ENCODE data around the gene NSUN7.

Gene NSUN7

DNA sequence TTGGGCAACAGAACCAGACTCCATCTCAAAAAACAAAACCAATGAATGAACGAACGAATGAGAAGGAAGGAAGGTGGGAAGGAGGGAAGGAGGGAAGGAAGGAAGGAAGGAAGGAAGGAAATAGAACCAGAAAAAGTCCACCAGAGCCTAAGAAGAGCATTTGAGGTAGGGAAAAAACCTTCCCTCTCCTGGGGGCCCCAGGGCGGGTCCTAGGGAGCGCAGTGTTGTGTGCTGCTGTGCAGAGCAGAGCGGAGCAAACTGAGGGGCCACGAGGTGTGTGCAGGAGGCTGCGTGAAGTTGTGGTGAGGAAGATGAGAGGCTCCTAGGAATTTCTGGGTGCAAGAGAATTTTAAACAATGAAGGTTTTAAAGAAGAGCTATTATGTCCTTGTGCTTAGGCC, 16.0 kb upstream of the NSUN7 start:
- in situ Hi-C loops (cut with HindIII; ENCODE audit: low sequenced_read_pairs) = no loop called here

DNA sequence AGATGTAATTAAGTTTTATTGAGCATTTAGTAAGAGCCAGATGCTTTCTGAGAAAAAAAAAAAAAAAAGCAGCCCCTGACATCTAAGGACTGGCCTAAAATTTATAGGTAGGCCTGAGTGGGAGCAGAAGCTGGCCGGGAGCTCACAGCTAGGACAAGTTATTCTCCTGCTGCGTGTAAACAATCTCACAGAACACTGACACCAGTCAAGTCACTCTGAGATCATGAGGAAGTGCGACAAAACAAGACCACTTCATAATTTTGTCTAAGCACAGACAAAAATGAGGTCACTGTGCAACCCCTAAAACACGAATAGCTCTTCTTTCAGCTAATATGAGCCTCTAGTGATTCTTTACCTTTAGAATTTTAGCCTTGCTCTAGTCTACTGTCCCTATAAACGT, 15.3 kb upstream of the NSUN7 start:
- in situ Hi-C loops (cut with HindIII; ENCODE audit: low sequenced_read_pairs) = no loop called here

DNA sequence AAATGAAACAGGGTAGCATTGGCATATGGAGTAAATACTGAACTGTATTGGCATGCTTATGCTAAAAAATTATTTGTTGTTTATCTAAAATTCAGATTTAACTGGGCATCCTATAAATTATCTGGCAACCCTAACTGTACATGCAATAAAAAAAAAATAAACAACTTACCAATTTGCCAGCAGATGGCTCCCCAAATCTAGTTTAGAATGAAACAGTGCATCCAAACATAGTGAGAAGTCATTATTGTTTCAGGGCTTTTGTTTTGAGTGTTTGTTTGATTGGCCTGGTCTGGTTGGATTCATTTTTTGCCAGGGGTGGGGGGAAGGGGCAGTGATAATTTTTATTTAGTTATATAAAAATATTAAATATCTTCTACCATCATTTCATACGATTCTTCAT, 12.8 kb upstream of the NSUN7 start:
- in situ Hi-C loops (cut with HindIII; ENCODE audit: low sequenced_read_pairs) = no loop called here

DNA sequence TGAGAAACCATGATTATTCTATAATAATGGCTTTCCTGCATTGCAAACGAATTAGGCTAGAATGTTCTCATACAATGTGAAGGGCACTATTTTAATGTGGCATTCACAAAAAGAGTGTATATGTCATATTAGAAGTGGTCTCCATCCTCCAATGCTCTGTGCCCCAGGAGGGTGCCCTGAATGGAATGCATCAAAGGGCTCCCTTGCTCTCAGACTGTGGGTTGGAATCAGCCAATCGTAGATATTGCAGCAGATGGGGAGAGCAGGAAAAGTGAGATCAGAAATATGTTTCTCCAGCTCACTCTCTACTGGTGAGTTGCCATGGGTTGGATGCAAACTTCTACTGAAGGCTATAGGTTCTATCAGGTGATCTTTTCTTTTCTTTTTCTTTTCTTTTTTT, 11.9 kb upstream of the NSUN7 start:
- in situ Hi-C loops (cut with HindIII; ENCODE audit: low sequenced_read_pairs) = no loop called here

DNA sequence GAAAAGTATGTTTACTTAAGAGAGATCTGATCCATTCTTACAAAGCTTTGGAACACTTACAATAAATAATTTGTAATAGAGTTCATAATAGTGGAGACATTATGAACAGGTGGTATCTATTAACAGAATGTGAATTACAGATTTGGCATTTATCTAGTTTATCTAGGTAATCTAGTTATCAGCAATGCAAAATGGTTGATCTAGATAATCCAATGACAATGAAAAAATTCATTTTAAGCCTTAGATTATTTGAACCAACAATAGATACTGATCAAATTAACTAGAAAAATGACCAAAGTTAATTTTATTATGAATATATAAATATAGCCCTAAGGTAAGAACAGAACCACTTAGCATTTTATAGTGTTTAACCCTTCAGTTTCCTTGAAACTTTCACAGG, 10.4 kb upstream of the NSUN7 start:
- in situ Hi-C loops (cut with HindIII; ENCODE audit: low sequenced_read_pairs) = no loop called here

DNA sequence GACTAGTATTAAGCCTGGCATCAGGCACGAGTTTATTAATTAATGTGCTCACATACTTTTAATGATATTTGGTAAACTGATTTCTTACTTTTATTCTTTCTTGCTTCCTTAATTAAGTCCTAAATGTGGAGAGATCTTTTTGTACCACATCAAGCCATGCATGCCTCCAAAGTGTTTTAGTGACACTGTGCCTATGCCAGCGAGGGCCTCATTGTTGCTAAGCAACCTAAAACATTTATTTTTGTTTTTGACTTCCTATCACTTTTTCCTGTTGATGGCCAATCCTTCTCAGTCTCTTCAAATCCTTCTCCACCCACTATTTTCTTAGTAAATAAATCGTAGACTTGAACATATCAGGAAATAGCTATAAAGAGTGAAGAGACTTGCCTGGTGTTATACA, 5.5 kb upstream of the NSUN7 start:
- in situ Hi-C loops (cut with HindIII; ENCODE audit: low sequenced_read_pairs) = no loop called here

DNA sequence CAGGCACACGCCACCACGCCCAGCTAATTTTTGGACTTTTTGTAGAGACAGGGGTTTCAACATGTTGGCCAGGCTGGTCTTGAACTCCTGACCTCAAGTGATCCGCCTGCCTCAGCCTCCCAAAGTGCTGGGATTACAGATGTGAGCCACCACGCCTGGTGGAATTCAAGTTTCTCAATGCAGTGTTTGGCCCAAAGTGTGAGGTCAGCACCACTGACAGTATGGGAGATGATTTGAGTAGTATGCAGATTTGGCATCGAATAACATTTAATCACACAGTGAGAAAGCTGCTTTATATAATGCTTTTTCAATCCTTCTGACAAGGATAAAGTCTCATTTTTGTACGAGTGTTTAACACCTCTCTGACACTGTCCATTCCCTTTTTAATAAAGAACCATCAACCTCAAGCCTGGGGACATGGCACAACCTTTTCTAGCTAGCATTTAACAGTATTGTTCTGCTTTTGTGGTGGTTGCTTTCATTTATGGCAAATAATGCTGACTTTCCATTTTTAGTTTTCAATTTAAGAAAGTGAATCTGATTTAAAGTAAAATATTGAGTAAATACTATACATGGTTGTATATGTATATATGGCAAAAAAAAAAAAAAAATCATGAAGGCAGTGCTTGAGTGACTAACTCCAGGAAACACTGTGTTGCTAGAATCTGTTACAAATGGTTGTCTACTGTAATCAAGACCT, 4.3 kb upstream of the NSUN7 start:
- in situ Hi-C loops (cut with HindIII; ENCODE audit: low sequenced_read_pairs) = no loop called here

DNA sequence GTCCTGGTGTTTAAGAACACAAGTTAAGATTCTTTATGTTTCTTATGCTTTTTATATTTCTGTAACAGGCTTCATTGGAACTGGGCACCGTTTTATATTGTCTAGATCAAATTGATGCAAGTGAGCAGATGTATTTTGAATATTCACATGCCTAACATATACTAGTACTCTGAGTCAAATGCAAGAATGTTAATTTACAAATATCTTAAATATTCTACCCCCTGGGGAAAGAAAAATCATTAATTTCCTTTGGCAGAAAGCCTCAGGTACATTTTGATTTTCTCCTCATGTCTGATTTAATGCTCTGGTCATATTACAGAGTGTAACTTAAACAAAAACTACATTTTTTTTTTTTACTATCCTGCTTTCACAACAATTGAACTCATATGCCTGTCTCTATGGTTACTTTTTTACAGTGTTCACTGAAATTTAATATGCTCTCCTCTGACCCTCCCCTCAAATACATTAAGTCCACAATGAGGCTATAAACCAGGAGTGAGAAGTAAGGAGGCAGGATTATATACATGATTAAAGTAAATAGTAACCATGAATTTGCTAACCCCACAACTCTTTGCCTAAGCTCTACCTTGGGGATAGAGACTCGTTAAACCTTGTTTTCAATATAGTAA, 2.4 kb upstream of the NSUN7 start:
- in situ Hi-C loops (cut with HindIII; ENCODE audit: low sequenced_read_pairs) = no loop called here

DNA sequence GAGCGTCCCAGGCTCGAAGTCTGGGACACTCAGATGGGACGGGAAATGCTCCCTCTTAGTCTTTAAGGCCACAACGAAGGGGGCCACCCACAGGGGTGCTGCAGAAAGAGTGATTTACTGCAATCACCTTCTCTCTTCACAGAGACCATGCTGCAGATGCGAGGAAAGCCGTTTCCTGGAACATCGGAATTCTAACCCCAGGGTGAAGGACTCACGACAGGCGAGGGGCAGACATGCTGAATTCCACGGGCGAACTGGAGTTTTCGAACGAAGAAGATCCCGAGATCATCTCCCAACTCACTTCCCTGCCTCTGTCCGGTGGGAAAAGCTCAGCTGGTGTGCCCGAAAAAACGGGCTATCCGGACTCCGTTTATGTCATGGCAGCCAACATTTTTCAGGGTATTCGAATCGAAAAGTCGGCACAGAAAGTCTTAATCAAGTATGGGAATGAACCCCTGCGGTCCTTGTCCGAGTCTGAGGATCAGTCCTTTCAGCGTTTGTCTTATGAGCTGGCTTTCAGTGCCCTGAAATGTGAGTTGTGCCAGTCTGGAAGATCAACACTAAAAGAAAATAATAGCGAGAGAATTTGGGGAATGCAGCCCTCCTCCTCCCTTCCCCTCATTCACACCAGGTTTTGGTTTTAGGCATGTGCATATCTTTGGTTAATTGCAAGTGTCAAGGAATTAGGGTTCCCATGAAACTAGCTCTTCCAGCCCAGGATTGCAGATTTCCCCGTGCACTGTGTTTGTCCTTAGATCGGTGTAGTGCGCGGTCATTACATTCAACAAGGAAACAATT, 905 bp downstream of the NSUN7 start:
- in situ Hi-C loops (cut with HindIII; ENCODE audit: low sequenced_read_pairs) = no loop called here

DNA sequence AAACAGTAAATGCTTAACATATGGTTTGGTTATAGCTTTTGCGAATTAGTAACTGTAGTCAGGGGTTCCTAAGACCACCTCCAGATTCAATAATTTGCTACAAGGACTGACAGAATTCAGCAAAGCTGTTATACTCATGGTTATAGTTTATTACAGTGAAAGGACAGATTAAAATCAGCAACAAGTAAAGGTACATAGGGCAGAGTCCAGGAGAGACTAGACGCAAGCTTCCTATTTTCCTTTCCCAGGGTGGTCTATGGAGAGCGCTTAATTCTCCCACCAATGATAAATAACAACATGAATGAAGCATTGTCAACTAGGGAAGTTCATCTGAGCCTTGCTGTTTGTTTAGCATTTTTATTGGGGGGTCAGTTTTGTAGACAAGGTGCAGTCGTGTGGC, 5.9 kb downstream of the NSUN7 start:
- in situ Hi-C loops (cut with HindIII; ENCODE audit: low sequenced_read_pairs) = loop anchor here (5.0 kb wide), 1 partner anchor 63 kb away; no protein-coding TSS in a partner anchor

DNA sequence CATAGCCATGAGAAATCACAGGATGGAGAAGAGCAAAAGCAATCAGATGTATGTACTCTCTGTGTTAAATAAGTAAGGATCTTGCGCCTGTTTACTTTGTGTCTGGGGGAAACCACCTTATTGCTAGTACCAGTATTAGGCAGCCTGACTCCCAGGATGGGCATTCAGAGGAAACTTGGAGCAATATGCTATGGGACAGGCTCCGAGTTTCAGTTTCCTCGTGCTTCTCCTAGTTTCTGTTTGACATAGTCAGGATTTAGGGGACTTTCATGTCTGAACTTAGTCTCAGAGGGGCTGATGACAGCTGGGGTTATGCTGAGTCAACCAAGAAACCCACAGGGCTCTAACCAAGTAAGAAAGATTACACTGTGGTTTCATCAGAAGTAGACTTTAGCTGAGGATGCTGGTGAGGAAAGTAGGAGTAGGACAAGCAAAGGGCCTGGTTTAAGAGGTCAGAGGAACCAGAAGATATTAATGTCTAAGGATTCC, 13.5 kb downstream of the NSUN7 start:
- in situ Hi-C loops (cut with HindIII; ENCODE audit: low sequenced_read_pairs) = no loop called here

DNA sequence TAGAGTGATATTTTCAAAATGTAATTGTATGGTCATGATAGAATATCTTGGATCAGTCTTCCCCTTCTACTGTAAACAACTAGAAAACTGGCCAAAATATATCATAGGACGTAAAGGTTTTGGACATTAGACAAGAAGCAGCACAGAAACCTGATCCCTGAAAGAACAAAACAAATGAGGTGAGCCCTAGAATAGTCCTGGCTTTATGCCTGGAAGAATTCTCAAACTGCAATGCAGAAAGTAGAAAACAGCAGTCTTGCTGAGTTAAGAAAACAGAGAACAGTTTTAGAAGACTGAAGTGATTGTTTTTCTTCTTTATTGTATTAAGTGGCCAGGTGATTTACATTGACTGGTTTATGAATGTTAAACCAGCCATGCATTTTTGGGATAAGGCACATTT, 19.5 kb downstream of the NSUN7 start:
- in situ Hi-C loops (cut with HindIII; ENCODE audit: low sequenced_read_pairs) = no loop called here

DNA sequence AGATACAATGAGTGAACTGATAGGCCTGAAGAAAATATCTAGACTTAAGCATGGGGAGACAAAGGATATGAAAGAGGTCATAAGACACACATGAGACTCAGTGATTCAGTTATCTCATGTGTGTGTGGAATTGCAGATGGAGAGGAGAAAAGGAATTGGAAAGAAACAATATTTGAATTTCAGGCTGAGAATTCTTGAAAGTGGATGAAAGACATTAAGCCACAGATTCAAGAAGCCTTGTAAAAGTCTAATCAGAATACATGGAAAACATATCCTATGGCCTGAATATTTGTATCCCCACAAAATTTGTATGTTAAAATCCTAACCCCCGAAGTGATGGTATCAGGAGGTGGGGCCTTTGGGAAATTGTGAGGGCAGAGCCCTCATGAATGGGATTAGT, 28.3 kb downstream of the NSUN7 start:
- in situ Hi-C loops (cut with HindIII; ENCODE audit: low sequenced_read_pairs) = no loop called here

DNA sequence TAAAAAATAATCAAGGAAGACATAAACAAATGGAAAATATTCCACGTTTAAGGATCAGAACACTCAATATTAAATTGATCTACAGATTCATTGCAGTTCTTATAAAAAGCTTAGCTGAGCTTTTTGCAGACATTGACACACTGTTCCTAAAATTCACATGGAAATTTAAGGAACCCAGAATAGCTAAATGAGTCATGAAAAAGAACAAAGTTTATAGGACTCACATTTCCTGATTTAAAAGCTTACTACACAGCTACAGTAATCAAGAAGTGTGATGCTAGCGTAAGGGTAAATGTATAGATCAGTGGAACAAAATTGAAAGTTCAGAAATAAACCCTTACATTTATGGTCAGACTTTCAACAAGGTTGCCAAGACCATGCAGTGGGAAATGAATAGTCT, 33.1 kb downstream of the NSUN7 start:
- in situ Hi-C loops (cut with HindIII; ENCODE audit: low sequenced_read_pairs) = loop anchor here (5.0 kb wide), 1 partner anchor 59 kb away; no protein-coding TSS in a partner anchor

DNA sequence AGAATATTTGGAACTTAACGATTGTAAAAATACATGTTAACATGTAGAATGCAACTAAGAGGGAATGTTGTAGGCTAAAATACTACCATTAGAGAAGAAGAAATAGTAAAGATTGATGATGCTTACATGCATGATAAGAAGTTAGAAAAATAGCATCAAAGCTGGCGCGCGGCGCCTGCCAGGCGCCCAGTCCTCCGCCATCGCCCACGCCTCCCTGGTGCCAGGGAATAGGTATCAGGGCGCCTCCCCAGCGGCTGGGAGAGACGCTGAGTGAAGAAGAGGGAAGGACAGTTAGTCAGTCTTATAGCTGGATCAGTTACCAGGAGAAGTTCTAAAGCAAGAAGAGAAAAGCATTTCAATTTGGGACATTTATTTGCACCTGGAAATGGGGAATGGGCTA, 36.0 kb downstream of the NSUN7 start:
- in situ Hi-C loops (cut with HindIII; ENCODE audit: low sequenced_read_pairs) = no loop called here

DNA sequence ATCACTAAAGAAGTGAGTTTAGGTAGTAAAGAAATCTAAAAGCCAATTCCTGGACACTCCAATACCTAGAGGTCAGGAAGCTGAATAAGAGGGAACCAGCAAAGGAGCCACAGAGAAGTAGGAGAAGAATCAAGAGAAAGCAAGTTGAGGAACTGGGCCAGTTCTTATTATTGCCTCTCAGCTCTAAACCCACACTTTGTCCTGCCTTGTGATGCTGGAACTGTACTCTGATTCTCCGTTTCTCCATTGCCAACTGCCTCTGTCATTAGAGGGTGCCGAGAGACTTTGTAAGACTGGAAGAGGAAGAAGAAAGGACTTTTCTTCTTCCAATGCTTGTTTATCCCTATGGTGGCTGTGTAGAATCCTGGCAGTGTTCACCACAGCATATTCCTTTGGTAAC, 38.6 kb downstream of the NSUN7 start:
- in situ Hi-C loops (cut with HindIII; ENCODE audit: low sequenced_read_pairs) = no loop called here

DNA sequence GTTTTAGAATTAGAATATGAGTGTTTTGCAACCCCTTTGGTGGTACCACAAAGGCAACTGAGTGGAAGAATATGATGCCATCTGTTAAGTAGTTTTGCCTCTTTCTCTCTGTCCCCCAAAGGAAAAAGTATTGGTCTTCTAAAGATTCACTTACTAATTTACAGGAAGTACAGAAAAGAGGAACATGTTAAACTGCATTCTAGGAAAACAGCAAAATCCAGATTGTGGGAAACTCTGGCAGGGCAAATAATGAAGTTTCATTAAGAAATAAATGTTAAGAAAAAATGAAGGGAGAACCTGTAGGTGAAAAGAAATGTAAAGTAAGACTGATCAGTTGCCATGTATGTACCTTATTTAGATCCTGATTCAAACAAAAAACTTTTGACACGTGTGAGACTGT, 39.3 kb downstream of the NSUN7 start:
- in situ Hi-C loops (cut with HindIII; ENCODE audit: low sequenced_read_pairs) = no loop called here

DNA sequence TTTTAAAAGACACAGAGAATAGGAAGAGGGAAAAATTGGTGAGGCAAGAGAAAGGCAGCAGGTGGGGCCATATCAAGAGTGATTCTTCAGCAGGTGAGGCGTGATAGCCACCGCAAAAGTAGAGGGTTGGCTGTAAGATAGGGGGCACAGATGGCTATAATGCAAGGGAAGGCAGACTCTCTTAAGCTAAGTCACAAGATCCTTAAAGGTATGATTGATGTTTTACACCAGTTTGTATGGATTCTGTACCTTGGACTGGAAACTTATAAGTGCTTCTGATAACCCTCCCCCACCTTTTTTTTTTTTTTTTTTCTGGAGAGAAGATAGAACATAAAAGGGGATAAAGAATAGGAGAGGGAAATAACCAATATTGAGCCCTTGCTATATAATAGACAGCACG, 40.0 kb downstream of the NSUN7 start:
- in situ Hi-C loops (cut with HindIII; ENCODE audit: low sequenced_read_pairs) = no loop called here

DNA sequence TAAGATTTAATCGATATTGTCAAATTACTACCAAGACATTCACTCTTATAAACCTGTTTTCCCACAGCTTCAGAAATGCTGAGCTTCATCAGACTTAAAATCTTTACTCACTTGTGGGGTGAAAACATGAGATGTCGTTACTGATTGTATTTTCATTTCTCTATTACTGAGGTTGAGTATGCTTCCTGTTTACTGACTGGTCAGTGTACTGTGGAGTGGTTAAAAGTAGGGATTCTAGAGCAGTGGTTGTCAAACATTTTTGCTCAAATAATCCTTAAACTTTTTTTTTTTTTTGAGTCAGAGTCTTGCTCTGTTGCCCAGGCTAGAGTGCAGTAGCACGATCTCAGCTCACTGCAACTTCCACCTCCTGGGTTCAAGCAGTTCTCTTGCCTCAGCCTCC, 50.3 kb downstream of the NSUN7 start:
- in situ Hi-C loops (cut with HindIII; ENCODE audit: low sequenced_read_pairs) = no loop called here

DNA sequence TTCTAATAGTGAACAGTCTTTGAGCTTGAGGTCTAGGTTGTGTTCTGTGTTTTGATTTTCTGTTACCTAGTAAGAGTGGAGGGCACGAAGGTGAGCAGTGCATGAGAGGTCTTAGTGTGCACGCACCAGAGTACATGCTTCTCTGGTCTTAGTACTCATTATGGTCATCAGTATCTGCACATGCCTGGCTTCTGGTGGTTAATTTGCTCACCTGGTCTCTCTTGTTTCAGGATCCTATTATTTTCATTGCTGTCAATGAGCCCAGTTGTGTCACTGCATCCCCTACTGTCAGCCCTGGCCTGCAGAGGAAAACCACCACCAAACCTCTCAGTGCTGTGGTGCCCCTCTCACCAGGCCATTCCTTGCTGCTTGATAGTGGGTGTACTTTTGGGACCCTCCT, 54.8 kb downstream of the NSUN7 start:
- in situ Hi-C loops (cut with HindIII; ENCODE audit: low sequenced_read_pairs) = no loop called here

DNA sequence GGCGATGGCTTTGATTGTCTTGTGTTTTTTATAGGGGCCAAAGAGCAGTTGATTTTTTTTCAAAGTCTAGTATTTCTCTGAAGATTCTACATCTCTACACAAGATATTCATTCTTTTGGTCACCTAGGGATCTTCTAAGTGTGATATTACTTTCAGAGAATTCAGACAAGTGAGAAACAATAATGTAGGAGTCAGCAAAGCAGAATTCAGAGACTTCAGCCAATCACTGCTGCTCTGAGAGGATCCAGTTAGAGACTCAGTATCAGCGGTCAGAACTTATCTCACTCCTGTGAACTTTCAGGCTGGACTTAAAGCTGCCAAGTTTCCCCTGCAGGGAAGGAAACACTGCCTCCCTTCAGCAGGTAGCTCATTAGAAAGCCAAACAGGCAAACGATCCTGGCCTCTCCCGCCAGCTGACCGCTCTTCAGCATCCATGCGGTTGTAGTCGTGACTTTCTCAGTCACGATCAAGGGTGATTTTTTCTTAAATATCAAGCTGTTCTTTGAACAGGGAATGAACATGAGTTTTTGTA, 59.2 kb downstream of the NSUN7 start:
- in situ Hi-C loops (cut with HindIII; ENCODE audit: low sequenced_read_pairs) = no loop called here

DNA sequence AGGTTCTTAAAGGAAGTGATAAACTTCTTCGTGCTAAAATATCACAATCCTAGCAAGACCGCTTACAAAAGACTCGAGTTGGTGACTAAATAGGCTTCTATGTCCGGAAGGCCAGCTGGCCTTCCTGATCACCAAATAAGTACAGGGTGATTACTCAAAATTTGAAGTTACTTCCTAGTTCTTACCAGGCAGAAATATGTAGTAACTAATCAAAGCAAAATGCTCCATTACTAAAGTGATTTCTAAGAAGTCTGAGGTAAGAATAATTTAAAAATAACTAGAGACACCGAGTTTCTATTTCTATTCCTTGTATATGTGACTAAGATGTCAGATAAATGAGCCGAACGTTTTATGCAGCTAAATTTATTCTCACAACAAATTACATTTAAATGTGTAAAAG, 62.2 kb downstream of the NSUN7 start:
- in situ Hi-C loops (cut with HindIII; ENCODE audit: low sequenced_read_pairs) = no loop called here

Measured in endothelial cell of hepatic sinusoid (primary cell).